ENCODE results near the gene CHTOP.
"Not testable (repeated sequence)": the region's sequence is repeated elsewhere in the genome, so short reads cannot be mapped to it uniquely, and the experiment has no call there.

The CHTOP gene

DNA sequence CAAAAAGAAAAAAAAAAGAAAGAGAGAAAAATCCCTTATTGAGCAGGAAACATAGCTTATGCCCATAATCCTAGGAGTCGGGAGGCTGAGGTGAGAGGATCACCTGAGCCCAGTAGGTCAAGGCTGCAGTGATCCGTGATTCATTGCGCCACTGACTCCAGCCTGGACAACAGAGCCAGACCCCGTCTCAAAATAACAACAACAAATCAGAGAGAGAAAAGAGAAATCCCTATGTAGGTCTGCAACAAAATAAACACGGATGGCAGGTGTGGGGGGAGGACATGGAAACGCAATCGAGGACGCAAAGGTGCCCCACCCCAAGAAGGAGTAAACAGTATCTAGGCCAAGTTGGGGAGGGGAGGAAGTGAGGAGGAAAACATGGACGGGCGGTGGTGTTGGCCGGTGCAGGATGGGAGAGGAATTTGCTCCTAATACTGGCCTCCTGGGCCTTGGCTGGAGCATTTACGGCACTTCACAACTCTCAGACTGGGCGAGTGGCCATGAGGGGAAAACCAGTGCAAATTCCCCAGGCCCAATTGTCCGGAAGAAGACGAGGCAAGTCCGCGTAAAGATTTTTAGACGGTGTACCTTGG is 609 bp upstream of the CHTOP start:
- no CpG with 5 or more reads among the region's 18 CpGs for WGBS (ENCODE audit: insufficient coverage, insufficient read length)
- peak overlapping the region; percentile 13; the same call in 1 of the 2 replicates for H3K4me3 ChIP-seq (ENCODE audit: low read length)
- no peaks in the 10 kb centered on the region for H3K9me3 ChIP-seq (ENCODE audit: control insufficient read depth, insufficient read depth, low read length)
- no peak for DNase-seq (ENCODE audit: low read depth, low spot score)
- H3K36me3 ChIP-seq (ENCODE audit: control insufficient read depth, insufficient read depth, low read length): peaks cover 12% of the 10 kb centered on the region; the same call in 1 of the 2 replicates
- peaks cover 3% of the 10 kb centered on the region for H3K4me1 ChIP-seq (ENCODE audit: control insufficient read depth, insufficient read depth, low read length)
- H3K27ac ChIP-seq (ENCODE audit: low read length): no peak overlapping the region
- H3K27me3 ChIP-seq (ENCODE audit: control insufficient read depth, insufficient read depth, low read length): no peaks in the 10 kb centered on the region

DNA sequence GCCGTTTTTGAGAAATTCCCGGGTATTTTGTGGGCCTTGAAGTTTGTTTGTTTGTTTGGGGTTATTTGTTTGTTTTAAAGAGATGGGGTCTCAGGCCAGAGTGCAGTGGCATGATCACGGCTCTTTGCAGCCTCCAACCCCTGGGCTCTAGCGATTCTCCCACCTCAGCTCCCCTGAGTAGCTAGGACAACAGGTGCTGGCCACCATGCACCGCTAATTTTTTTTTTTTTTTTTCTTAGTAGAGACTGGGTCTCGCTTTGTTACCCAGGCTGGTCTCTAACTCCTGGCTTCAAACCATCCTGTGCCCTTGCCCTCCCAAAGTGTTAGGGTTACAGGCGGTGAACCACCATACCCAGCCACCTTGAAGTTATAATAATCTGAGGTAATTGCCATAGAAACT is 2.0 kb downstream of the CHTOP start:
- peaks cover 29% of the 10 kb centered on the region for H3K36me3 ChIP-seq (ENCODE audit: control insufficient read depth, insufficient read depth, low read length)
- no CpG with 5 or more reads among the region's 7 CpGs for WGBS (ENCODE audit: insufficient coverage, insufficient read length)
- no peaks in the 10 kb centered on the region for H3K27me3 ChIP-seq (ENCODE audit: control insufficient read depth, insufficient read depth, low read length)
- H3K27ac ChIP-seq (ENCODE audit: low read length): no peak overlapping the region
- no peak for DNase-seq (ENCODE audit: low read depth, low spot score)
- H3K9me3 ChIP-seq (ENCODE audit: control insufficient read depth, insufficient read depth, low read length): no peaks in the 10 kb centered on the region
- no peak overlapping the region for H3K4me3 ChIP-seq (ENCODE audit: low read length)
- H3K4me1 ChIP-seq (ENCODE audit: control insufficient read depth, insufficient read depth, low read length): peaks cover 3% of the 10 kb centered on the region

GRCh38 chr1:153636312-153636711 is 2.4 kb downstream of the CHTOP start:
- H3K36me3 ChIP-seq (ENCODE audit: control insufficient read depth, insufficient read depth, low read length): peaks cover 31% of the 10 kb centered on the region
- no peaks in the 10 kb centered on the region for H3K27me3 ChIP-seq (ENCODE audit: control insufficient read depth, insufficient read depth, low read length)
- no peak for DNase-seq (ENCODE audit: low read depth, low spot score)
- H3K27ac ChIP-seq (ENCODE audit: low read length): no peak overlapping the region
- peaks cover 3% of the 10 kb centered on the region for H3K4me1 ChIP-seq (ENCODE audit: control insufficient read depth, insufficient read depth, low read length)
- WGBS (ENCODE audit: insufficient coverage, insufficient read length): no CpG with 5 or more reads among the region's 9 CpGs
- H3K9me3 ChIP-seq (ENCODE audit: control insufficient read depth, insufficient read depth, low read length): no peaks in the 10 kb centered on the region
- no peak overlapping the region for H3K4me3 ChIP-seq (ENCODE audit: low read length)

DNA sequence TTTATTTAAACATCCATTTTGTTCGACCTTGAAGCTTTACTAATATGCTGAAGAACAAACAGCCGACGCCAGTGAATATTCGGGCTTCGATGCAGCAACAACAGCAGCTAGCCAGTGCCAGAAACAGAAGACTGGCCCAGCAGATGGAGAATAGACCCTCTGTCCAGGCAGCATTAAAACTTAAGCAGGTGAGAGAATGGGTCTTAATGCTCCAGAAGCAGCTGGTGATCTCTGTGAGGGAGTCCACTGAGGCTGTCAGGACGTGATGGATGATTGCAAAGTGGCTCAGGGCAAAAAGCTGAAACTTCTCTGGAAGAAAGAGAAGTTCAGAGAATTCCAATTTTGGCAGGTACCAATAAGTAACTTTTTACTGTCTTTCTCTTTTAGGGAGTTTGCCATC is 4.4 kb downstream of the CHTOP start:
- Histone ChIP-seq H3K4me3 (ENCODE audit: low read length) (no peak overlapping the region), H3K36me3 (ENCODE audit: control insufficient read depth, insufficient read depth, low read length) (peaks cover 44% of the 10 kb centered on the region), H3K27me3 (ENCODE audit: control insufficient read depth, insufficient read depth, low read length) (no peaks in the 10 kb centered on the region), H3K27ac (ENCODE audit: low read length) (no peak overlapping the region), H3K9me3 (ENCODE audit: control insufficient read depth, insufficient read depth, low read length) (no peaks in the 10 kb centered on the region), H3K4me1 (ENCODE audit: control insufficient read depth, insufficient read depth, low read length) (peaks cover 3% of the 10 kb centered on the region)
- WGBS (ENCODE audit: insufficient coverage, insufficient read length): no CpG with 5 or more reads among the region's 6 CpGs
- no peak for DNase-seq (ENCODE audit: low read depth, low spot score)

DNA sequence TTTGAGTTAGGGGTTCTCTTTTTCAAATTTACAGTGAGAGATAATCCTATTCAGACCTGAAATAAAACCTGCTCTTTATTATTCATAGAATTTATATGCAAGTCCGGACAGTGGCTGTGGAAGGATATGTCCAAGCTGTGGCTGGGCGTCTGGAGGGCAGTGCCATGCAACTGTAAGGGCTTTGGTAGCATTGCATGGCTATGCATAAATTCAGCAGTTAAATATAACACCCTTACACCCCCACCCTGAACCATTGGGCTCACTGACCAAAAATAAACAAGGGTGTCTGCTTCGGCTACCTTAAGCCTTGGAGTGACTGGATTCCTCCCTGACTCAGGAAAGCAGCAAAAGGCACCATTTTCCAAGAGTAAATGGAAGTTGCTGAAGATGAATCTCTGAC is 5.4 kb downstream of the CHTOP start:
- Histone ChIP-seq H3K9me3 (ENCODE audit: control insufficient read depth, insufficient read depth, low read length) (no peaks in the 10 kb centered on the region), H3K27ac (ENCODE audit: low read length) (no peak overlapping the region), H3K4me3 (ENCODE audit: low read length) (no peak overlapping the region), H3K27me3 (ENCODE audit: control insufficient read depth, insufficient read depth, low read length) (no peaks in the 10 kb centered on the region), H3K4me1 (ENCODE audit: control insufficient read depth, insufficient read depth, low read length) (peaks cover 1% of the 10 kb centered on the region; the same call in 1 of the 2 replicates), H3K36me3 (ENCODE audit: control insufficient read depth, insufficient read depth, low read length) (peaks cover 47% of the 10 kb centered on the region)
- WGBS (ENCODE audit: insufficient coverage, insufficient read length): no CpG with 5 or more reads among the region's 3 CpGs
- DNase-seq (ENCODE audit: low read depth, low spot score): no peak

- H3K27ac ChIP-seq (ENCODE audit: low read length); H3K4me3 ChIP-seq (ENCODE audit: low read length); H3K9me3 ChIP-seq (ENCODE audit: control insufficient read depth, insufficient read depth, low read length); H3K27me3 ChIP-seq (ENCODE audit: control insufficient read depth, insufficient read depth, low read length); H3K4me1 ChIP-seq (ENCODE audit: control insufficient read depth, insufficient read depth, low read length); DNase-seq (ENCODE audit: low read depth, low spot score): not testable (repeated sequence)
- H3K36me3 ChIP-seq (ENCODE audit: control insufficient read depth, insufficient read depth, low read length): peaks cover 51% of the 10 kb centered on the region
- WGBS (ENCODE audit: insufficient coverage, insufficient read length): no CpG with 5 or more reads among the region's 5 CpGs
Measured at GRCh38 chr1:153640213-153640612, 6.3 kb downstream of the CHTOP start.

DNA sequence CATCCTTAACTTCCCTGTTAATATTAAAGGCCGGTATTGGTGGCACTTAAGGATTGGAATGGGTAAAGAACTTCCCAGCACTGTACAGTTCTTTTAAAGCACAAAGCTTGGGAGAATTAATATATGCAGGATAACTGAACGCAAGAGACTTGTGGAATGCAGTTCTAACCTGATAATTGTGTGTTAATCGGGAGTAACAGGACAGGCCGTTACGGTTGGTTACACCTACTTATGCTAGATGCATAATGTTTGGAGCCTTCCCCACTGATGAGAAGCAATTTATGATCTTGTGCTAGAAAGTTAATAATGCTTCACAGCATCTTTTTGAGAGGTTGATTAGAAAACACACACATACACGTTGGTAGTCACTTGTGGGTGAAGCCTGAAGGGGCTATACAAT is 7.0 kb downstream of the CHTOP start:
- no CpG with 5 or more reads among the region's 6 CpGs for WGBS (ENCODE audit: insufficient coverage, insufficient read length)
- Histone ChIP-seq H3K4me1 (ENCODE audit: control insufficient read depth, insufficient read depth, low read length) (no peaks in the 10 kb centered on the region), H3K27me3 (ENCODE audit: control insufficient read depth, insufficient read depth, low read length) (no peaks in the 10 kb centered on the region), H3K36me3 (ENCODE audit: control insufficient read depth, insufficient read depth, low read length) (peaks cover 52% of the 10 kb centered on the region), H3K27ac (ENCODE audit: low read length) (no peak overlapping the region), H3K9me3 (ENCODE audit: control insufficient read depth, insufficient read depth, low read length) (no peaks in the 10 kb centered on the region), H3K4me3 (ENCODE audit: low read length) (no peak overlapping the region)
- no peak for DNase-seq (ENCODE audit: low read depth, low spot score)

DNA sequence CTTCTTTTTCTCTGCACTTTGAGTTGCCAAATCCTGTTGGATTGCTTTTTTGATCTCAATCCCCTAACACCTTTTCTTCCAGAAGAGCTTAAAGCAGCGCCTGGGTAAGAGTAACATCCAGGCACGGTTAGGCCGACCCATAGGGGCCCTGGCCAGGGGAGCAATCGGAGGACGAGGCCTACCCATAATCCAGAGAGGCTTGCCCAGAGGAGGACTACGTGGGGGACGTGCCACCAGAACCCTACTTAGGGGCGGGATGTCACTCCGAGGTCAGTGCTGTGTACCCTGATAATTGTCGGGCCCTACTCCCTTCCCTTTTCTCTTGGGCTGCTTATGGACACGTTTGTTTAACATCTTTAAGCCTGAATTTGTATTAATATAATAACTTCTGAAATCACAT is 8.3 kb downstream of the CHTOP start:
- Histone ChIP-seq H3K4me1 (ENCODE audit: control insufficient read depth, insufficient read depth, low read length) (no peaks in the 10 kb centered on the region), H3K27ac (ENCODE audit: low read length) (no peak overlapping the region), H3K27me3 (ENCODE audit: control insufficient read depth, insufficient read depth, low read length) (no peaks in the 10 kb centered on the region), H3K9me3 (ENCODE audit: control insufficient read depth, insufficient read depth, low read length) (no peaks in the 10 kb centered on the region), H3K36me3 (ENCODE audit: control insufficient read depth, insufficient read depth, low read length) (peaks cover 49% of the 10 kb centered on the region), H3K4me3 (ENCODE audit: low read length) (no peak overlapping the region)
- DNase-seq (ENCODE audit: low read depth, low spot score): no peak
- WGBS (ENCODE audit: insufficient coverage, insufficient read length): no CpG with 5 or more reads among the region's 11 CpGs

DNA sequence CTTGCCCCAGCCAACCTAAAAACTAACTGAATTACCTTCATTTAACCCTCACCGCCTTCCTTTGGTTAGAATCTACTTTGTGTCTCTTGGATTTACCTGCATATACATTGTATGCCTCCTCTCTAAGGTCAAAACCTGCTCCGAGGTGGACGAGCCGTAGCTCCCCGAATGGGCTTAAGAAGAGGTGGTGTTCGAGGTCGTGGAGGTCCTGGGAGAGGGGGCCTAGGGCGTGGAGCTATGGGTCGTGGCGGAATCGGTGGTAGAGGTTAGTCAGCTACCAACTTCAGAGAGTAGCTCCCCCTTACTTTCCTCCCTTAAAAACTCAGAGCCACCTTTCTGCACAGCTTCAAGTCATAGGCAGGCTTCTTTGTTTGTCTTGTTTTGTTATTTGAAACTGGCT is 9.2 kb downstream of the CHTOP start:
- Histone ChIP-seq H3K4me1 (ENCODE audit: control insufficient read depth, insufficient read depth, low read length) (no peaks in the 10 kb centered on the region), H3K4me3 (ENCODE audit: low read length) (no peak overlapping the region), H3K27ac (ENCODE audit: low read length) (no peak overlapping the region), H3K27me3 (ENCODE audit: control insufficient read depth, insufficient read depth, low read length) (no peaks in the 10 kb centered on the region), H3K36me3 (ENCODE audit: control insufficient read depth, insufficient read depth, low read length) (peaks cover 44% of the 10 kb centered on the region), H3K9me3 (ENCODE audit: control insufficient read depth, insufficient read depth, low read length) (no peaks in the 10 kb centered on the region)
- WGBS (ENCODE audit: insufficient coverage, insufficient read length): no CpG with 5 or more reads among the region's 11 CpGs
- DNase-seq (ENCODE audit: low read depth, low spot score): no peak

DNA sequence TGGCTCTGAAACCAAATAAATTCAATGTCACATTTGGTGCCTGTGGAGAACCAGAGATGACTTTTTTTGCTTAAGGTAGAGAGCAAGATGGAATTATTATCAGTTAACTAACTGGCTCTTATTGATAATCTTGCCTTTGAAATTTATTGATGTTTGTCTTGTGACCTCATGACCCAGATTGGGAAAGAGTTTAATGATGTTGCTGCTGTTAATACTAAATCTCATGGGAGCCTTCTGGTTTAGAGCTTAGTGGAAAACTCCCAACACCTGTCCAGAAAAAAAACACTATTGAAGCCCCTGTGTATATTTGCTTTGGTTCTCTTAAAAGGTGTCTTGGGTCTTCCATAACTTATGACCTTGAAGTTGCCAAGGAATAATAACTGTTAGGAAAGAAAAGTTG is 9.9 kb downstream of the CHTOP start:
- no peak for DNase-seq (ENCODE audit: low read depth, low spot score)
- Histone ChIP-seq H3K4me1 (ENCODE audit: control insufficient read depth, insufficient read depth, low read length) (no peaks in the 10 kb centered on the region), H3K36me3 (ENCODE audit: control insufficient read depth, insufficient read depth, low read length) (peaks cover 41% of the 10 kb centered on the region), H3K4me3 (ENCODE audit: low read length) (no peak overlapping the region), H3K27me3 (ENCODE audit: control insufficient read depth, insufficient read depth, low read length) (no peaks in the 10 kb centered on the region), H3K9me3 (ENCODE audit: control insufficient read depth, insufficient read depth, low read length) (no peaks in the 10 kb centered on the region), H3K27ac (ENCODE audit: low read length) (no peak overlapping the region)

DNA sequence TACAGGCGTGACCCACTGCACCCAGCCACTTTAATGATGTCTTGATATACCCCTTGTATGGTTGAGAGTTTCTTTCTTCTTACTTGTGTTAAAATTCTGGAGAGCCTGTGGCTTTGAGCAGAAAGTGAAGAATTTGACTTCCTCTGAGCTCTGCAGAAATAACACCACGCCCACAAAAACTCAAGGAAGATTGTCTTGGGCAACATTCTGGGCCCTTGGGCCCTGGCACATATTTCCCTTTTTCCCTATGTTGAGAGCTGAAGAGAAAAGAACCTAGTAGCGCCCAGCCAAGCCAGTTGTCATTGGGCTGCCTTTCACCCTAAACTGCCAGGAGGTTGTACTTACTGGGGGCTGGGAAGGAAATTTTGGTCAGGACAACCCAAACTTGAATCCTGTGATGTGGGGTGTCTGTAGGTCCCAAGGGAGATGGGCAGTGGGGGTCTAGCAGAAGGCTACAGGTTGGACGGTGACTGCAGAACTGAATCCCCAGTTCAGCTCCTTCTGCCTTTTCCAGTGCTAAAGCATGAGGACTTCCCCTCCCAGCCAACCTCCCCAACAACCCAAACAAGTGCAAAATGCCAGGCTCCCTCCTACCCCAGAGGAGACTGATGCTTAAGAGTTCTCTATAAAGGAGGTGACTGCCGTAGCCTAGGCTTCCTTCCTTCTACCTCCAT is 12.9 kb downstream of the CHTOP start:
- Histone ChIP-seq H3K4me1 (ENCODE audit: control insufficient read depth, insufficient read depth, low read length) (no peaks in the 10 kb centered on the region), H3K27ac (ENCODE audit: low read length) (no peak overlapping the region), H3K27me3 (ENCODE audit: control insufficient read depth, insufficient read depth, low read length) (no peaks in the 10 kb centered on the region), H3K36me3 (ENCODE audit: control insufficient read depth, insufficient read depth, low read length) (peaks cover 21% of the 10 kb centered on the region; the same call in 1 of the 2 replicates), H3K4me3 (ENCODE audit: low read length) (no peak overlapping the region), H3K9me3 (ENCODE audit: control insufficient read depth, insufficient read depth, low read length) (no peaks in the 10 kb centered on the region)
- no CpG with 5 or more reads among the region's 5 CpGs for WGBS (ENCODE audit: insufficient coverage, insufficient read length)
- DNase-seq (ENCODE audit: low read depth, low spot score): no peak
